Loucy (cell line): Measurements from ENCODE around the gene DIPK1A.

Source experiments
- H2AFZ ChIP-seq: fragments of 200-600 bp; sonication (generic); 2 replicates; pipeline ENCODE4 v1.6.0; 2016; ENCODE audit warnings: antibody characterized with exemption, mild to moderate bottlenecking, low read length, moderate library complexity
- H3F3A ChIP-seq: fragments of 200-600 bp; 2 replicates; pipeline ENCODE4 v1.6.0; 2016; ENCODE audit warnings: antibody characterized with exemption, low read depth, mild to moderate bottlenecking
- H3K27me3 ChIP-seq: fragments of 200-600 bp; sonication (generic); 2 replicates; pipeline ENCODE4 v1.6.1; 2014; ENCODE audit warnings: low read length, mild to moderate bottlenecking; ENCODE audit not compliant: insufficient read depth, poor library complexity, severe bottlenecking
- H3K36me3 ChIP-seq: fragments of 200-600 bp; sonication (generic); 2 replicates; pipeline ENCODE4 v1.6.1; 2016; ENCODE audit warnings: low read length; ENCODE audit not compliant: insufficient read depth
- H3K4me1 ChIP-seq: fragments of 200-600 bp; sonication (generic); 2 replicates; pipeline ENCODE4 v1.5.1; 2014; ENCODE audit warnings: low read length, mild to moderate bottlenecking; ENCODE audit not compliant: insufficient read depth, poor library complexity, severe bottlenecking
- H3K4me2 ChIP-seq: fragments of 200-600 bp; sonication (generic); 2 replicates; pipeline ENCODE4 v1.6.0; 2014; ENCODE audit warnings: antibody characterized with exemption, low read length, low read depth, mild to moderate bottlenecking; ENCODE audit not compliant: poor library complexity, severe bottlenecking
- H3K4me3 ChIP-seq: fragments of 200-600 bp; sonication (generic); 2 replicates; pipeline ENCODE4 v1.5.1; 2014; ENCODE audit warnings: low read length, mild to moderate bottlenecking, mixed read lengths; ENCODE audit not compliant: poor library complexity, severe bottlenecking
- H3K79me2 ChIP-seq: fragments of 200-600 bp; sonication (generic); 2 replicates; pipeline ENCODE4 v1.6.1; 2014; ENCODE audit warnings: low read length; ENCODE audit not compliant: insufficient read depth
- H3K9ac ChIP-seq: fragments of 200-600 bp; sonication (generic); 2 replicates; pipeline ENCODE4 v1.6.0; 2014; ENCODE audit warnings: mild to moderate bottlenecking, low read depth, low read length, moderate library complexity; ENCODE audit not compliant: poor library complexity, severe bottlenecking
- H3K9me2 ChIP-seq: fragments of 200-600 bp; sonication (generic); replicated peaks from 2 replicates; pipeline ENCODE4 v1.6.1; 2016; ENCODE audit warnings: low read depth, low read length, mixed read lengths
- H3K9me3 ChIP-seq: fragments of 200-600 bp; sonication (generic); 2 replicates; pipeline ENCODE4 v1.6.1; 2014; ENCODE audit warnings: mild to moderate bottlenecking, antibody characterized with exemption, low read length, low read depth; ENCODE audit not compliant: insufficient read depth
- H4K20me1 ChIP-seq: fragments of 200-600 bp; sonication (generic); 2 replicates; pipeline ENCODE4 v1.6.0; 2014; ENCODE audit warnings: antibody characterized with exemption, low read length, mild to moderate bottlenecking; ENCODE audit not compliant: insufficient read depth, poor library complexity, severe bottlenecking
- CTCF ChIP-seq: fragments of 200-600 bp; sonication (generic); conservative IDR thresholded peaks from 2 replicates; pipeline ENCODE4 v1.5.1; 2014; ENCODE audit warnings: mild to moderate bottlenecking, antibody characterized with exemption, low read length
- EZH2phosphoT487 ChIP-seq: fragments of 200-600 bp; IDR thresholded peaks from 2 replicates; pipeline ENCODE4 v1.6.1; 2018; ENCODE audit warnings: antibody characterized with exemption, mild to moderate bottlenecking, moderate library complexity, borderline replicate concordance

Gene DIPK1A

GRCh38 chr1:92961131-92961895 is at the start of gene DIPK1A:
TSS of gene DIPK1A (minus strand) at chr1:92961462. CDS start at chr1:92961429, 33 bp downstream.
- H3K9me3 ChIP-seq, result no peaks in the 10 kb centered on the region
- H3K9ac ChIP-seq, result peak within 1 kb of the TSS; percentile 97
- peak within 1 kb of the TSS; percentile 89 for H2AFZ ChIP-seq
- H4K20me1 ChIP-seq, result no peaks in the 10 kb centered on the region
- H3K36me3 ChIP-seq, result no peaks in the 10 kb centered on the region
- no peaks in the 10 kb centered on the region for H3K9me2 ChIP-seq
- peaks cover 12% of the 10 kb centered on the region for H3K79me2 ChIP-seq
- H3F3A ChIP-seq, result no peaks in the 10 kb centered on the region
- H3K4me3 ChIP-seq, result peak within 1 kb of the TSS; percentile 93
- TF ChIP-seq EZH2phosphoT487 (no peak), CTCF (peak; percentile 11; the same call in 1 of the 2 replicates)
- H3K4me1 ChIP-seq, result peaks cover 66% of the 10 kb centered on the region
- no peaks in the 10 kb centered on the region for H3K27me3 ChIP-seq
- peak within 1 kb of the TSS; percentile 79 for H3K4me2 ChIP-seq

- H3K36me3 ChIP-seq, result no peaks in the 10 kb centered on the region
- no peaks in the 10 kb centered on the region for H3K79me2 ChIP-seq
- no peaks in the 10 kb centered on the region for H3K9me3 ChIP-seq
- no peak overlapping the region for H3K4me3 ChIP-seq
- H3K9ac ChIP-seq, result no peak overlapping the region
- no peak overlapping the region for H3K4me2 ChIP-seq
- no peak for TF ChIP-seq CTCF
- H3K9me2 ChIP-seq, result no peaks in the 10 kb centered on the region
- H2AFZ ChIP-seq, result no peak overlapping the region
- no peaks in the 10 kb centered on the region for H3F3A ChIP-seq
- H3K4me1 ChIP-seq, result no peaks in the 10 kb centered on the region
- no peaks in the 10 kb centered on the region for H4K20me1 ChIP-seq
- no peaks in the 10 kb centered on the region for H3K27me3 ChIP-seq
Measured at GRCh38 chr1:93007941-93008577, 46.8 kb upstream of the DIPK1A start.

- H3K9me2 ChIP-seq, result no peaks in the 10 kb centered on the region
- H3K4me2 ChIP-seq, result no peak overlapping the region
- no peaks in the 10 kb centered on the region for H3K27me3 ChIP-seq
- H4K20me1 ChIP-seq, result no peaks in the 10 kb centered on the region
- TF ChIP-seq EZH2phosphoT487, result no peak
- TF ChIP-seq CTCF, result no peak
- no peak overlapping the region for H3K9ac ChIP-seq
- H3F3A ChIP-seq, result no peaks in the 10 kb centered on the region
- H3K79me2 ChIP-seq, result no peaks in the 10 kb centered on the region
- H3K9me3 ChIP-seq, result no peaks in the 10 kb centered on the region
- no peaks in the 10 kb centered on the region for H3K4me1 ChIP-seq
- no peaks in the 10 kb centered on the region for H3K36me3 ChIP-seq
- H3K4me3 ChIP-seq, result no peak overlapping the region
- no peak overlapping the region for H2AFZ ChIP-seq
Measured at GRCh38 chr1:93005252-93005598, 44.0 kb upstream of the DIPK1A start.
